HepG2 (cell line): Measurements from ENCODE around the gene TEX29. TPM values are rescaled to one million over a fixed set of nuclear protein-coding genes. Genes with fewer than 3 reads are reported as not detected.

Experiments
- AHDC1 ChIP-seq: sonication (generic); formaldehyde crosslinking; IDR thresholded peaks from 2 replicates; pipeline ENCODE4 v1.5.1; 2020; ENCODE audit warnings: mild to moderate bottlenecking, missing genetic modification reagents, borderline replicate concordance
- JARID2 ChIP-seq: sonication (generic); formaldehyde crosslinking; IDR thresholded peaks from 2 replicates; pipeline ENCODE4 v1.8.1; 2023; ENCODE audit warnings: missing genetic modification reagents, inconsistent platforms; ENCODE audit not compliant: insufficient replicate concordance
- POGK ChIP-seq: sonication (generic); formaldehyde crosslinking; conservative IDR thresholded peaks from 2 replicates; pipeline ENCODE4 v1.8.0; 2022; ENCODE audit warnings: mild to moderate bottlenecking, moderate library complexity, missing genetic modification reagents
- XRCC5 ChIP-seq: fragments of 200-400 bp; formaldehyde crosslinking; optimal IDR thresholded peaks from 2 replicates; pipeline ENCODE3; 2017; ENCODE audit warnings: mild to moderate bottlenecking, low read length
- ZNF317 ChIP-seq: sonication (generic); formaldehyde crosslinking; IDR thresholded peaks from 2 replicates; pipeline ENCODE4 v1.5.0; 2020; ENCODE audit warnings: mild to moderate bottlenecking, missing genetic modification reagents
- polyA plus RNA-seq, 8 experiments: library from polyadenylated mRNA; depleted of rRNA in 3 of 8; stranded (reverse) in 7 of 8; unstranded in 1 of 8; fragments of >200 nt; fragmentation: Illumina TruSeq in 4 of 8; extraction: Trizol in 4 of 8; gene quantifications; 2 replicates each; pipeline versions ENCODE4 v1.2.1 to v1.2.3, GENCODE V29; 2011 to 2016; ENCODE audit warnings: low read depth in 4 of 8, missing spikeins in 1 of 8, mixed read lengths in 1 of 8; ENCODE audit not compliant: insufficient read depth in 1 of 8
- total RNA-seq, 5 experiments: library from RNA; depleted of rRNA; stranded (reverse); fragments of >200 nt; fragmentation: Illumina TruSeq; extraction: Trizol; gene quantifications; 2 replicates each; pipeline ENCODE4 v1.2.3, GENCODE V29; 2016; ENCODE audit warnings: low read depth in 1 of 5

TEX29 gene
- total and polyA plus RNA-seq, 2 of the 13 experiments (the other 11 are each of a cell fraction or from before 2014, with no cell fraction given), result 0.12 to 0.22 TPM

- no peak for TF ChIP-seq AHDC1
- TF ChIP-seq XRCC5, result peak; percentile 40
- no peak for TF ChIP-seq JARID2
- no peak for TF ChIP-seq POGK
- no peak for TF ChIP-seq ZNF317 (CRISPR knock-in tag)
Observed at GRCh38 chr13:111344471-111345191, 24.2 kb downstream of the TEX29 start (continued).
